NCI-H510A treated with DMSO at 0.1 percent for 48 hours (cell line): ENCODE results near the gene PCDHGA10.
"Not testable (repeated sequence)": the region's sequence is repeated elsewhere in the genome, so short reads cannot be mapped to it uniquely, and the experiment has no call there.

Experiments used
- DNase-seq: peaks from one replicate; lab custom pipeline; 2025; lab: John Stamatoyannopoulos, UW

The PCDHGA10 gene

GRCh38 chr5:141392429-141393198 is 20.2 kb upstream of the PCDHGA10 start, which contains the start of gene PCDHGA8:
Gene PCDHGA8 (plus strand): TSS chr5:141392633. CDS start chr5:141392814, 181 bp downstream.
- DNase-seq = no peak

DNA sequence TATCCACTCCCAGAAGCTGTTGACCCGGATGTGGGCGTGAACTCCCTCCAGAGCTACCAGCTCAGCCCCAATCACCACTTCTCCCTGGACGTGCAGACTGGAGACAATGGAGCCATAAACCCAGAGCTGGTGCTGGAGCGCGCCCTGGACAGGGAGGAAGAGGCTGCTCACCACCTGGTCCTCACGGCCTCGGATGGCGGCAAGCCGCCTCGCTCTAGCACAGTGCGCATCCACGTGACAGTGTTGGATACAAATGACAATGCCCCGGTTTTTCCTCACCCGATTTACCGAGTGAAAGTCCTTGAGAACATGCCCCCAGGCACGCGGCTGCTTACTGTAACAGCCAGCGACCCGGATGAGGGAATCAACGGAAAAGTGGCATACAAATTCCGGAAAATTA is 19.5 kb upstream of the PCDHGA10 start:
- DNase-seq = no peak

GRCh38 chr5:141394401-141395187 is 18.2 kb upstream of the PCDHGA10 start:
- not testable (repeated sequence) for DNase-seq

- not testable (repeated sequence) for DNase-seq
Observed at GRCh38 chr5:141397756-141398551, 14.8 kb upstream of the PCDHGA10 start, which contains the start of gene PCDHGB5. Gene PCDHGB5 (plus strand): TSS chr5:141397947. CDS start chr5:141398128, 181 bp downstream.

GRCh38 chr5:141398608-141399007 is 14.2 kb upstream of the PCDHGA10 start:
- no peak for DNase-seq

GRCh38 chr5:141399555-141400258 is 13.1 kb upstream of the PCDHGA10 start:
- no peak for DNase-seq

DNA sequence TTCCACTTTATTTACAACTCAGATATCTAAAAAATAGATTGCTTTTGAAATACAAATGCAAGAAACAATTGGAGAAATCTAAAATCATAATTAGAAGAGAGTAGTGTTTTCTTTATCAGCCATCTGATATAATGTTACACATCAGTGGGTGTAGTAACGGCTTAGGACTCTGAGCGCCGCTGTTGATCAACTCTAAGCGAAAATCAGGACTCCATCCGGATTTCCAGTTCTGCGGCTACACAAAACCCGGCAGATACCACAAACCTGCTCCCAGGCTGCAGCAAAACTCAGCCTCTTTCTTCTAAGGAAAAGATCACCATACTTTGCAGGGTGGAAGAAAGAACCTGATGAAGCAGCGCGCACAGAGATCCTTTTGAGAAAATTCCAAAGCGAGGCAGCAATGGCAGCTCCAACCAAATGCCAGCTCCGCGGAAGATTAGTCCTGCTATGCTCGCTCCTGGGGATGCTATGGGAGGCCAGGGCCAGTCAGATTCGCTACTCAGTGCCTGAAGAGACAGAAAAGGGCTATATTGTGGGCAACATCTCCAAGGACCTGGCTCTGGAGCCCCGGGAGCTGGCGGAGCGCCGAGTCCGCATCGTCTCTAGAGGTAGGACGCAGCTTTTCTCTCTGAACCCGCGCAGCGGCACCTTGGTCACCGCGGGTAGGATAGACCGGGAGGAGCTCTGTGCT is 10.1 kb upstream of the PCDHGA10 start, which contains the start of gene PCDHGA9:
Gene PCDHGA9, plus strand, starts transcription at position 226 of the 691 bp plus-strand sequence. Its CDS starts 175 bp downstream, at position 401.
- DNase-seq = peak; percentile 6

- no peak for DNase-seq
Observed at GRCh38 chr5:141403387-141403786, 9.4 kb upstream of the PCDHGA10 start.

DNA sequence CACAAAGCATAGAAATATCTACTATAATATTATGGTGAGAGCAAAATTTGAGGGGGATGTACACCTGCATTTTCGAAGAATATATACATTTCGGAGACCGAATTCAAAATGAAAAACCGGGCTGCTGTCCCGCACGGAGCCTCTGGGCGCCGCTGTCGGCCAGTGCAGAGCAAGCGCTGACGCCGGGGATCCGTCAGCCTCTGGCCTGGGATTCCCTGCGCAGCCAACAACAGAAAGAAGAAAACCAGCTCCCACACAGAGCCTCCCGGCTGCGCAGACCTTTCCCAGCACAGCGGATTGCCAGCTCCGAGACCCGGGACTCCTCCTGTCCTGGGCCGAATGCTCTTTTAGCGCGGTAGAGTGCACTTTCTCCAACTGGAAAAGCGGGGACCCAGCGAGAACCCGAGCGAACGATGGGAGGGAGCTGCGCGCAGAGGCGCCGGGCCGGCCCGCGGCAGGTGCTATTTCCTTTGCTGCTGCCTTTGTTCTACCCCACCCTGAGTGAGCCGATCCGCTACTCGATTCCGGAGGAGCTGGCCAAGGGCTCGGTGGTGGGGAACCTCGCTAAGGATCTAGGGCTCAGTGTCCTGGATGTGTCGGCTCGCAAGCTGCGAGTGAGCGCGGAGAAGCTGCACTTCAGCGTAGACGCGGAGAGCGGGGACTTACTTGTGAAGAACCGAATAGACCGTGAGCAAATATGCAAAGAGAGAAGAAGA is 4.8 kb upstream of the PCDHGA10 start, which contains the start of gene PCDHGB6:
Gene PCDHGB6, plus strand, starts transcription at position 232 of the 716 bp plus-strand sequence. Its CDS starts 182 bp downstream, at position 414.
- DNase-seq = not testable (repeated sequence)

- DNase-seq = no peak
Observed at GRCh38 chr5:141409598-141410306, 3.0 kb upstream of the PCDHGA10 start.

DNA sequence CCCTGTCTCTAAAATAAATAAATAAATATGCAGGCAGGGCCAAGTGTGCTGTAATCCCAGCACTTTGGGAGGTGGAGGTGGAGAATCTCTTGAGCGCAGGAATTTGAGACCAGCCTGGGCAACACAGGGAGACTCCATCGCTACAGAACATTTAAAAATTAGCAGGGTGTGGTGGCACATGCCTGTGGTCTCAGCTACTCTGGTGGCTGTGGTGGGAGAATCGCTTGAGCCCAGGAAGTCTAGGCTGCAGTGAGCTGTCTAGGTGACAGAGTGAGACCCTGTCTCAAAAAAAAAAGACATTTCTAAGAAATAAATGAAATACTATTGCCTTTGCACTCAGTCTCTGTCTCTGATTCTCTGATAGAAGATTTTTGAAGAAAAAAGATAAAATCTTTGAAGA is 1.2 kb upstream of the PCDHGA10 start:
- DNase-seq = no peak

DNA sequence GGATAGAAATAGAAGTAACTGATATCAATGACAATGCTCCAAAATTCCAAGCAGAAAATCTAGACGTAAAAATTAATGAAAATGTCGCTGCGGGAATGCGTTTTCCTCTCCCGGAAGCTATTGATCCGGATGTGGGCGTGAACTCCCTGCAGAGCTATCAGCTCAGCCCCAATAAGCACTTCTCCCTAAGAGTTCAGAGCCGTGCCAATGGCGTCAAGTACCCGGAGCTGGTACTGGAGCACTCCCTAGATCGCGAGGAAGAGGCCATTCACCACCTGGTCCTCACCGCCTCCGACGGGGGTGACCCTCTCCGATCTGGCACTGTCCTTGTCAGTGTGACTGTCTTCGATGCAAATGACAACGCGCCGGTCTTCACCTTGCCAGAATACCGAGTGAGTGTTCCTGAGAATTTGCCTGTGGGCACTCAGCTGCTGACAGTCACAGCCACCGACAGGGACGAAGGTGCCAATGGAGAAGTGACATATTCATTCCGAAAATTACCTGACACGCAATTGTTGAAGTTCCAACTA is 818 bp downstream of the PCDHGA10 start:
- DNase-seq = no peak

GRCh38 chr5:141414548-141415274 is 1.9 kb downstream of the PCDHGA10 start:
- not testable (repeated sequence) for DNase-seq

DNA sequence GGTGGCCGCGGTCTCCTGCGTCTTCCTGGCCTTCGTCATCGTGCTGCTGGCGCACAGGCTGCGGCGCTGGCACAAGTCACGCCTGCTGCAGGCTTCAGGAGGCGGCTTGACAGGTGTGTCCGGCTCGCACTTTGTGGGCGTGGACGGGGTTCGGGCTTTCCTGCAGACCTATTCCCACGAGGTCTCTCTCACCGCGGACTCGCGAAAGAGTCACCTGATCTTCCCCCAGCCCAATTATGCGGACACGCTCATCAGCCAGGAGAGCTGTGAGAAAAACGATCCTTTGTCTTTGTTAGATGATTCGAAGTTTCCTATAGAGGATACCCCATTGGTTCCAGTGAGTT is 2.5 kb downstream of the PCDHGA10 start:
- DNase-seq = not testable (repeated sequence)

GRCh38 chr5:141417494-141418172 is 4.8 kb downstream of the PCDHGA10 start, which contains the start of gene PCDHGB7:
Gene PCDHGB7 (plus strand): TSS chr5:141417677. CDS start chr5:141417860, 183 bp downstream.
- DNase-seq = not testable (repeated sequence)

GRCh38 chr5:141419074-141419880 is 6.5 kb downstream of the PCDHGA10 start:
- no peak for DNase-seq
